Measurements from ENCODE around the gene SKA2. TPM values are rescaled to one million over a fixed set of nuclear protein-coding genes. Genes with fewer than 3 reads are reported as not detected.
A peak's percentile ranks its signal among the peaks of the same experiment; 100 is the strongest.
"Not testable (repeated sequence)": the region's sequence is repeated elsewhere in the genome, so short reads cannot be mapped to it uniquely, and the experiment has no call there.

Gene SKA2
- total RNA-seq, 1 experiment from 2014 or later: 57.5 TPM

DNA sequence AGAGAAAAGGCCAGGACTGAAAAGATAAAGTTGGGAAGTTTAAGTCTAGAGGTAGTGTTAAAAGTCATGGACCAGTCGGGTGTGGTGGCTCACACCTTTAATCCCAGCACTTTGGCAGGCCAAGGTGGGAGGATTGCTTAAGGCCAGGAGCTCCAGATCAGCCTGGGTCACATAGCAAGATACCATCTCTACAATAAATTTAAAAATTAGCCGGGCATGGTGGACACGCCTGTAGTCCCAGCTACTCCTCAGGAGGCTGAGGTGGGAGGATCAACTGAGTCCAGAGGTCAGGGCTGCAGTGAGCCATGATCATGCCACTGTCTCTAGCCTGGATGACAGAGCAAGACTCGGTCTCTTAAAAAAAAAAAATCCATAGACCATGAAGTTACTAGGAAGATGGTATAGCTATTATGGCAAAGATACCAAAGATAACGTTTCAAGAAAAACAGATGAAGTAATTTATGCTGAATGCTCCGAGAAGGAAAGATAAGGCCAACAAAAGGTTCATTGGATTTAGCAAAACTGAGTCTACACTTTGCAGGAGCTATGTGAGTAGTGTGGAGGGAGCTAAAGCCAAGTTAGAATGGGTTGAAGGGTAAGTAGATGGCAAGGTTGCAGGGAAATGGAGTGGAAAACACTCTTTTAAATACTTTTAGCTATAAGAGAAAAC lies 60.0 kb downstream of the SKA2 start:
- no peak for DNase-seq (ENCODE audit: unreplicated experiment)
- ChIA-PET POLR2A (interaction anchor here (0.7 to 5.7 kb wide), 8 partner anchors 10 to 613 kb away, joined by 3 to 60 read pairs (median 5); partner anchors contain the start of genes PRR11 and TRIM37), CTCF (interaction anchor here (0.6 to 1.4 kb wide), 6 partner anchors 11 to 658 kb away, joined by 3 to 4 read pairs (median 3); partner anchors contain the start of gene TRIM37)
- H3K27ac Mint-ChIP-seq (ENCODE audit: low read depth, unreplicated experiment): peak overlapping the region; percentile 78
- intact Hi-C loops (cut with micrococcal nuclease): no loop called here
- H3K9me3 Mint-ChIP-seq (ENCODE audit: unreplicated experiment): no peaks in the 10 kb centered on the region
- TF ChIP-seq, protein P1, sequence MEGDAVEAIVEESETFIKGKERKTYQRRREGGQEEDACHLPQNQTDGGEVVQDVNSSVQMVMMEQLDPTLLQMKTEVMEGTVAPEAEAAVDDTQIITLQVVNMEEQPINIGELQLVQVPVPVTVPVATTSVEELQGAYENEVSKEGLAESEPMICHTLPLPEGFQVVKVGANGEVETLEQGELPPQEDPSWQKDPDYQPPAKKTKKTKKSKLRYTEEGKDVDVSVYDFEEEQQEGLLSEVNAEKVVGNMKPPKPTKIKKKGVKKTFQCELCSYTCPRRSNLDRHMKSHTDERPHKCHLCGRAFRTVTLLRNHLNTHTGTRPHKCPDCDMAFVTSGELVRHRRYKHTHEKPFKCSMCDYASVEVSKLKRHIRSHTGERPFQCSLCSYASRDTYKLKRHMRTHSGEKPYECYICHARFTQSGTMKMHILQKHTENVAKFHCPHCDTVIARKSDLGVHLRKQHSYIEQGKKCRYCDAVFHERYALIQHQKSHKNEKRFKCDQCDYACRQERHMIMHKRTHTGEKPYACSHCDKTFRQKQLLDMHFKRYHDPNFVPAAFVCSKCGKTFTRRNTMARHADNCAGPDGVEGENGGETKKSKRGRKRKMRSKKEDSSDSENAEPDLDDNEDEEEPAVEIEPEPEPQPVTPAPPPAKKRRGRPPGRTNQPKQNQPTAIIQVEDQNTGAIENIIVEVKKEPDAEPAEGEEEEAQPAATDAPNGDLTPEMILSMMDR (IDR thresholded peaks at IDR 0.05; ENCODE audit: unreplicated experiment): no peak
- H3K4me1 Mint-ChIP-seq (ENCODE audit: insufficient read depth, unreplicated experiment): peaks cover 21% of the 10 kb centered on the region
- no TSS peak for BruUV-seq (replicated peaks)
- H3K4me3 Mint-ChIP-seq (ENCODE audit: unreplicated experiment): no peak overlapping the region
- peaks cover 16% of the 10 kb centered on the region for H3K36me3 Mint-ChIP-seq (ENCODE audit: insufficient read depth, unreplicated experiment)
- H3K27me3 Mint-ChIP-seq (ENCODE audit: insufficient read depth, unreplicated experiment): no peaks in the 10 kb centered on the region

- Mint-ChIP-seq H3K27me3 (ENCODE audit: insufficient read depth, unreplicated experiment) (no peaks in the 10 kb centered on the region), H3K36me3 (ENCODE audit: insufficient read depth, unreplicated experiment) (peaks cover 24% of the 10 kb centered on the region), H3K27ac (ENCODE audit: low read depth, unreplicated experiment) (peak overlapping the region; percentile 78), H3K9me3 (ENCODE audit: unreplicated experiment) (no peaks in the 10 kb centered on the region), H3K4me1 (ENCODE audit: insufficient read depth, unreplicated experiment) (peaks cover 21% of the 10 kb centered on the region), H3K4me3 (ENCODE audit: unreplicated experiment) (peak overlapping the region; percentile 45)
- TF ChIP-seq, protein P1 (IDR thresholded peaks at IDR 0.05; ENCODE audit: unreplicated experiment): no peak
- POLR2A ChIA-PET: interaction anchor here (0.7 to 5.7 kb wide), 7 partner anchors 11 to 260 kb away, joined by 3 to 60 read pairs (median 4); partner anchors contain the start of gene TRIM37
- DNase-seq (ENCODE audit: unreplicated experiment): peak; percentile 87
- CTCF ChIA-PET: no interaction called here
- intact Hi-C loops (cut with micrococcal nuclease): no loop called here
- BruUV-seq (replicated peaks): no TSS peak
Measured at GRCh38 chr17:59093702-59094231, 61.2 kb downstream of the SKA2 start.

DNA sequence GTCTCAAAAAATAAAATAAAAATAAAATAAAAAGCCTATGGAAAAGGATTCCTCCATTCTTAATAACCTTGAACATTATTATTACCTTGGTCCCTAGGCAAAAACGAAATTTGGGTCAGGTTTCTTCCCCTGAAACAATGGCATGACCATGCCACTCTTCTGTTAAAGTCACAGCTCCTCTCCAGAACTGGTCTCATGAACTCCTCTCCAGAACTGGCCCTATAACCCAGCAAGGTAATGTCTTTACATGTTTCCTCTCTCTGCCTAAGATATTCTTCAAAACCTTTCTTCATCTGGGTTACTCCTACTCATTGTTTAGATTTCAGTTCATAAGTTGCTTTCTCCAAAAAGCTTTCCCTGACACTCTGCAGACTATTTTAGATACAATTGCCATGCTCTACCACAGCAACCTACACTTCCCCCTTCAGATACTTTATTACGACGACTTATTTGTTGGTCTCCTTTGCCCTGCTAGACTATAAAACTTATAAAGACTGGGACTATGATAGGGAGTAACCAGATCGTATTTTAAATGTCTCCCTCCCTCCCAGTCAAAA lies 61.8 kb downstream of the SKA2 start:
- H3K36me3 Mint-ChIP-seq (ENCODE audit: insufficient read depth, unreplicated experiment): peaks cover 25% of the 10 kb centered on the region
- CTCF ChIA-PET: no interaction called here
- no peaks in the 10 kb centered on the region for H3K9me3 Mint-ChIP-seq (ENCODE audit: unreplicated experiment)
- TF ChIP-seq, protein P1 (IDR thresholded peaks at IDR 0.05; ENCODE audit: unreplicated experiment): no peak
- POLR2A ChIA-PET: interaction anchor here (0.7 to 5.7 kb wide), 9 partner anchors 11 to 118 kb away, joined by 3 to 60 read pairs (median 4); partner anchors contain the start of genes PRR11, SKA2 and TRIM37
- H3K27ac Mint-ChIP-seq (ENCODE audit: low read depth, unreplicated experiment): peak overlapping the region; percentile 78
- no peaks in the 10 kb centered on the region for H3K27me3 Mint-ChIP-seq (ENCODE audit: insufficient read depth, unreplicated experiment)
- intact Hi-C loops (cut with micrococcal nuclease): no loop called here
- H3K4me1 Mint-ChIP-seq (ENCODE audit: insufficient read depth, unreplicated experiment): peaks cover 21% of the 10 kb centered on the region
- H3K4me3 Mint-ChIP-seq (ENCODE audit: unreplicated experiment): peak overlapping the region; percentile 45
- no peak for DNase-seq (ENCODE audit: unreplicated experiment)
- no TSS peak for BruUV-seq (replicated peaks)

DNA sequence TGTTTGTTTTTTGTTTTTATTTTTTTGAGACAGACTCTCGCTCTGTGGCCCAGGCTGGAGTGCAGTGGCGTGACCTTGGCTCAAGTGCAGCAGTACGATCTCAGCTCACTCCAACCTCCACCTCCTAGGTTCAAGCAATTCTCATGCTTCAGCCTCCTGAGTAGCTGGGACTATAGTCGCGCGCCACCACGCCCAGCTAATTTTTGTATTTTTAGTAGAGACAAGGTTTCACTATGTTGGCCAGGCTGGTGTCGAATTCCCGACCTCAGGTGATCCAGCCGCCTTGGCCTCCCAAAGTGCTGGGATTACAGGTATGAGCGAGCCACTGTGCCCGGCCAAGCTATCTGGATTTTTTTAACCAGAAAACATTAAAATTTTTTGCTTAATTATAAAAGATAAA lies 64.4 kb downstream of the SKA2 start:
- CTCF ChIA-PET; intact Hi-C loops (cut with micrococcal nuclease); H3K9me3 Mint-ChIP-seq (ENCODE audit: unreplicated experiment); H3K27ac Mint-ChIP-seq (ENCODE audit: low read depth, unreplicated experiment); DNase-seq (ENCODE audit: unreplicated experiment); H3K27me3 Mint-ChIP-seq (ENCODE audit: insufficient read depth, unreplicated experiment); H3K4me3 Mint-ChIP-seq (ENCODE audit: unreplicated experiment); BruUV-seq (replicated peaks): not testable (repeated sequence)
- Mint-ChIP-seq H3K36me3 (ENCODE audit: insufficient read depth, unreplicated experiment) (peaks cover 34% of the 10 kb centered on the region), H3K4me1 (ENCODE audit: insufficient read depth, unreplicated experiment) (peaks cover 21% of the 10 kb centered on the region)
- POLR2A ChIA-PET: interaction anchor here (0.5 to 1.7 kb wide), 5 partner anchors 8 to 459 kb away, joined by 3 to 5 read pairs (median 3); no protein-coding TSS in a partner anchor

Measured in MCF 10A (cell line).